HepG2 (cell line): ENCODE measurements around the gene RAD51C. TPM values are rescaled to one million over a fixed set of nuclear protein-coding genes. Genes with fewer than 3 reads are reported as not detected.

ENCODE experiments used
- ATAC-seq: fragments of 200-7000 bp; cut with Tn5 transposase; 3 replicates; pipeline ENCODE4 v1.9.1; 2020; ENCODE audit warnings: mild to moderate bottlenecking, moderate library complexity
- BruUV-seq: library from RNA; stranded (reverse); fragments of 400-500 nt; replicated peaks from 2 replicates; lab custom pipeline; 2021; lab: Mats Ljungman, UMichigan
- CTCF ChIA-PET: fragments of 300-600 bp; formaldehyde crosslinking; extraction: SDS; loops from one replicate; lab custom pipeline; 2021; ENCODE audit warnings: low total read pairs, inconsistent platforms, low intra/inter-chr PET ratio; lab: Yijun Ruan, JAX
- POLR2A ChIA-PET: fragments of 350-600 bp; sonication (Branson Sonifier 250); formaldehyde crosslinking; loops from one replicate; lab custom pipeline; 2020; ENCODE audit warnings: antibody characterized with exemption, inconsistent platforms; lab: Yijun Ruan, JAX
- DNase-seq: peaks from one replicate; pipeline ENCODE4 v3.0.0-alpha.2; 2015; ENCODE audit warnings: low spot score
- FAIRE-seq: peaks from 3 replicates; lab custom pipeline; 2011; peaks lifted over from hg19 to GRCh38; lab: Jason Lieb, UNC
- H2AFZ ChIP-seq: one replicate; pipeline ENCODE4 v1.6.1; 2011; ENCODE audit warnings: low read length, inconsistent platforms
- H3K27ac ChIP-seq: fragments of 300-600 bp; 3 replicates; pipeline ENCODE4 v1.8.0; 2011; ENCODE audit warnings: mixed run types, mild to moderate bottlenecking, mixed read lengths, low read length, inconsistent platforms; ENCODE audit not compliant: insufficient read depth; ENCODE audit errors: extremely low read length
- H3K27me3 ChIP-seq, 2 experiments: fragments of 200-600 bp in 1 of 2; 2 replicates in 1 of 2; 3 replicates in 1 of 2; pipeline versions ENCODE4 v1.6.0 to v1.8.0; 2011; ENCODE audit warnings: low read length in 2 of 2, mild to moderate bottlenecking in 2 of 2, moderate library complexity in 2 of 2, inconsistent platforms in 1 of 2; ENCODE audit not compliant: insufficient read depth in 2 of 2, control insufficient read depth in 1 of 2
- H3K36me3 ChIP-seq, 2 experiments: fragments of 200-600 bp in 1 of 2; replicated peaks in 1 of 2; 2 replicates in 1 of 2; 3 replicates in 1 of 2; pipeline versions ENCODE4 v1.5.1 to v1.8.0; 2011; ENCODE audit warnings: low read length in 2 of 2, inconsistent platforms in 1 of 2; ENCODE audit not compliant: insufficient read depth in 2 of 2, control insufficient read depth in 1 of 2
- H3K4me1 ChIP-seq: 2 replicates; pipeline ENCODE4 v1.5.1; 2012; ENCODE audit warnings: low read length, inconsistent platforms; ENCODE audit not compliant: insufficient read depth
- H3K4me2 ChIP-seq: 2 replicates; pipeline ENCODE4 v1.6.0; 2011; ENCODE audit warnings: low read depth, low read length, inconsistent platforms
- H3K4me3 ChIP-seq, 3 experiments: fragments of 200-600 bp in 1 of 3; sonication (generic), shearing (Covaris generic) in 1 of 3; replicated peaks in 1 of 3; 2 replicates each; pipeline ENCODE4 v1.5.1; 2011 to 2016; ENCODE audit warnings: low read length in 3 of 3, inconsistent platforms in 2 of 3, low read depth in 2 of 3, mild to moderate bottlenecking in 2 of 3, control low read depth in 1 of 3, mixed read lengths in 1 of 3; ENCODE audit not compliant: insufficient read depth in 1 of 3
- H3K79me2 ChIP-seq: one replicate; pipeline ENCODE4 v1.6.1; 2011; ENCODE audit warnings: low read length, inconsistent platforms; ENCODE audit not compliant: insufficient read depth
- H3K9ac ChIP-seq: 2 replicates; pipeline ENCODE4 v1.6.0; 2011; ENCODE audit warnings: mild to moderate bottlenecking, low read depth, low read length, inconsistent platforms; ENCODE audit not compliant: insufficient read depth
- H3K9me3 ChIP-seq: 2 replicates; pipeline ENCODE4 v1.5.1; 2012; ENCODE audit warnings: mild to moderate bottlenecking, low read length
- H4K20me1 ChIP-seq: 2 replicates; pipeline ENCODE4 v1.6.0; 2011; ENCODE audit warnings: inconsistent platforms, mild to moderate bottlenecking, low read length, moderate library complexity; ENCODE audit not compliant: insufficient read depth
- CREB1 ChIP-seq, 2 experiments: fragments of 450-650 bp in 1 of 2; IDR thresholded peaks; 2 replicates each; pipeline ENCODE4 v1.6.1; 2016 to 2017; ENCODE audit warnings: control low read depth in 1 of 2, mild to moderate bottlenecking in 1 of 2, missing compliant biosample characterization in 1 of 2, missing genetic modification characterization in 1 of 2
- HNRNPK ChIP-seq: fragments of 200-400 bp; formaldehyde crosslinking; IDR thresholded peaks from 2 replicates; pipeline ENCODE4 v1.6.1; 2018; ENCODE audit warnings: low read length, low read depth, moderate library complexity, mild to moderate bottlenecking; ENCODE audit not compliant: poor library complexity, severe bottlenecking
- ZC3H4 ChIP-seq: sonication (generic); formaldehyde crosslinking; IDR thresholded peaks from 2 replicates; pipeline ENCODE4 v1.4.0; 2020; ENCODE audit warnings: missing genetic modification reagents, borderline replicate concordance
- ZNF629 ChIP-seq: sonication (generic); formaldehyde crosslinking; conservative IDR thresholded peaks from 2 replicates; pipeline ENCODE4 v1.5.0; 2020; ENCODE audit warnings: missing genetic modification reagents
- ZSCAN30 ChIP-seq: sonication (generic); formaldehyde crosslinking; IDR thresholded peaks from 2 replicates; pipeline ENCODE4 v1.5.0; 2020; ENCODE audit warnings: mild to moderate bottlenecking, missing genetic modification reagents
- WGBS: methylation state at CpG from one replicate; pipeline ENCODE4 v1.1.6; 2017; ENCODE audit warnings: low lambda C conversion rate; 5-methylcytosine and 5-hydroxymethylcytosine counted together
- in situ Hi-C: cut with HindIII; loops from 2 replicates; pipeline ENCODE4 v1.10.0; 2017; ENCODE audit warnings: low pct_unique_long_range_greater_than_20kb; ENCODE audit not compliant: extremely low pct_ligation_motif_present
- intact Hi-C: fragments of 100-400 bp; cut with micrococcal nuclease; formaldehyde crosslinking; loops from one replicate; pipeline ENCODE4 v1.10.0; 2022; ENCODE audit not compliant: unreplicated experiment
- polyA plus RNA-seq, 8 experiments: library from polyadenylated mRNA; depleted of rRNA in 3 of 8; stranded (reverse) in 7 of 8; unstranded in 1 of 8; fragments of >200 nt; fragmentation: Illumina TruSeq in 4 of 8; extraction: Trizol in 4 of 8; gene quantifications; 2 replicates each; pipeline versions ENCODE4 v1.2.1 to v1.2.3, GENCODE V29; 2011 to 2016; ENCODE audit warnings: low read depth in 4 of 8, missing spikeins in 1 of 8, mixed read lengths in 1 of 8; ENCODE audit not compliant: insufficient read depth in 1 of 8
- total RNA-seq, 5 experiments: library from RNA; depleted of rRNA; stranded (reverse); fragments of >200 nt; fragmentation: Illumina TruSeq; extraction: Trizol; gene quantifications; 2 replicates each; pipeline ENCODE4 v1.2.3, GENCODE V29; 2016; ENCODE audit warnings: low read depth in 1 of 5
- TF ChIP-seq, protein P1 (sequence below): sonication (generic); formaldehyde crosslinking; IDR thresholded peaks from 2 replicates; pipeline ENCODE4 v1.4.0; 2020; ENCODE audit warnings: mild to moderate bottlenecking, missing genetic modification reagents

RAD51C gene
- total and polyA plus RNA-seq, 2 of the 13 experiments (the other 11 are each of a cell fraction or from before 2014, with no cell fraction given) = 38.5 to 106 TPM

DNA sequence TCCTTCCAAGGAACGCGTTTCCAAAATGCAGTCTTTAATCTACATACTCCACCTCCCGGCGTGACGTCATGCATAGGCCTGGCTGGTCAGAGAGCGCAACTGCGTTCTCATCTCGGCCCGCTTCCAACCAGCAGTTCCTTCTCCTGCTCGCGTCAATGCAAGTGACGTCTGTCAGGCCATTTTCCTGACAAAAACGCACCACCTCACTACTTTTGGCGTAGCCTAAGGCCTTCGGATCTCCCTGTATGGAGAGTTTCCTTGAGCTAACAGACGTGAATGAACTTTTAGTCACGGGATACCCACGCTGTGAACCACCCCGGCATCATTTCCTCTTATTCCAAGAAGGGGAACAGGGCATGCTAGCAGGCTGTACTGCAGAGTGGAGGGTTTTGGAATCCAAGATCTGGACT is 25.5 kb upstream of the RAD51C start (continued):
- TF ChIP-seq, protein P1, sequence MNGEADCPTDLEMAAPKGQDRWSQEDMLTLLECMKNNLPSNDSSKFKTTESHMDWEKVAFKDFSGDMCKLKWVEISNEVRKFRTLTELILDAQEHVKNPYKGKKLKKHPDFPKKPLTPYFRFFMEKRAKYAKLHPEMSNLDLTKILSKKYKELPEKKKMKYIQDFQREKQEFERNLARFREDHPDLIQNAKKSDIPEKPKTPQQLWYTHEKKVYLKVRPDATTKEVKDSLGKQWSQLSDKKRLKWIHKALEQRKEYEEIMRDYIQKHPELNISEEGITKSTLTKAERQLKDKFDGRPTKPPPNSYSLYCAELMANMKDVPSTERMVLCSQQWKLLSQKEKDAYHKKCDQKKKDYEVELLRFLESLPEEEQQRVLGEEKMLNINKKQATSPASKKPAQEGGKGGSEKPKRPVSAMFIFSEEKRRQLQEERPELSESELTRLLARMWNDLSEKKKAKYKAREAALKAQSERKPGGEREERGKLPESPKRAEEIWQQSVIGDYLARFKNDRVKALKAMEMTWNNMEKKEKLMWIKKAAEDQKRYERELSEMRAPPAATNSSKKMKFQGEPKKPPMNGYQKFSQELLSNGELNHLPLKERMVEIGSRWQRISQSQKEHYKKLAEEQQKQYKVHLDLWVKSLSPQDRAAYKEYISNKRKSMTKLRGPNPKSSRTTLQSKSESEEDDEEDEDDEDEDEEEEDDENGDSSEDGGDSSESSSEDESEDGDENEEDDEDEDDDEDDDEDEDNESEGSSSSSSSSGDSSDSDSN (CRISPR knock-in tag) = no peak
- TF ChIP-seq HNRNPK (no peak), ZC3H4 (CRISPR knock-in tag) (no peak), CREB1 (IDR thresholded peaks at IDR 0.05) (peak; percentile 88), CREB1 (CRISPR knock-in tag; IDR thresholded peaks at IDR 0.05) (no peak)

DNA sequence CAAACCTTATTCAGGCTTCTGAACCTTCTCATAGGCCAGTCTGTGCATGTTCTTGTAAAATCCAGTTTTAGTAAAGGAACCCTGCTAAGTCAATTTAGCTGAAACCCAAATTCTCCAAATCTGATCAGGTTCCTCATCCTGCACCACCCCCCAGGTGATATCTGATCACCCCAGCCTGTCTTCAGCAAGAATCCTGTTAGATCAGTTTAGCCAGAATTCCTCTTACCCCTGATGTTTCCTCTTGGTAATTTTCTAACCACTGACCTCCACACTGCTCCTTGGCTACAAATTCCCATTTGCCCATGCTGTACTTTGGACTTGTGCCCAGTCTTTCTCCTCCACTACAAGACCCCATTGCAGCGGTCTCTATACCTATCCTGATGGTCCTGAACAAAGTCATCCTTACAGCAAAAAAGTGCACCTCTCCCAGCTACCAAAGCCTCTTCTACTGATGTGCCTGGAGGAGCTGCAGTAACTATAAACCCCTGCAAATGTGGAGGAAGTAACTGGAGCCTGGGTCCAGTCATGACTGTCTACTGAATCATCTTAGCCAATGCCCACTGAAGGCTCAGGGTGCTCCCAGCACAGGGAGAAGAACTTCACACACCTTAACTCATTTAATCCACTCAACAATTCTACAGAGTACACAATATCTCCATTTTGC is 24.3 kb upstream of the RAD51C start:
- H3K27ac ChIP-seq = no peak overlapping the region
- no peak overlapping the region for H3K4me2 ChIP-seq
- no peak for DNase-seq
- no peaks in the 10 kb centered on the region; a peak in 1 of 5 replicates for H3K27me3 ChIP-seq
- ChIA-PET POLR2A (interaction anchor here (1.6 kb wide), 1 partner anchor 9 kb away, joined by 4 read pairs; no protein-coding TSS in a partner anchor), CTCF (no interaction called here)
- H3K4me3 ChIP-seq = no peak overlapping the region
- intact Hi-C loops (no loop called here), in situ Hi-C loops (no loop called here)
- H3K36me3 ChIP-seq = no peaks in the 10 kb centered on the region
- no peak for ATAC-seq
- 88% methylated on average over 1 of the region's 1 CpG for WGBS
- H3K9ac ChIP-seq = no peak overlapping the region
- no peak overlapping the region for H2AFZ ChIP-seq
- no peaks in the 10 kb centered on the region for H3K9me3 ChIP-seq
- H3K79me2 ChIP-seq = no peaks in the 10 kb centered on the region
- H3K4me1 ChIP-seq = peaks cover 10% of the 10 kb centered on the region
- TF ChIP-seq ZNF629 (CRISPR knock-in tag) (0 out of 2 replicates have a peak, but pooled peaks have one; percentile 24), ZSCAN30 (no peak)
- TF ChIP-seq, all 625 proteins: peak for 1
- FAIRE-seq = no peak
- H4K20me1 ChIP-seq = no peaks in the 10 kb centered on the region
- no TSS peak for BruUV-seq
